ENCODE measurements around the gene FGF5.

DNA sequence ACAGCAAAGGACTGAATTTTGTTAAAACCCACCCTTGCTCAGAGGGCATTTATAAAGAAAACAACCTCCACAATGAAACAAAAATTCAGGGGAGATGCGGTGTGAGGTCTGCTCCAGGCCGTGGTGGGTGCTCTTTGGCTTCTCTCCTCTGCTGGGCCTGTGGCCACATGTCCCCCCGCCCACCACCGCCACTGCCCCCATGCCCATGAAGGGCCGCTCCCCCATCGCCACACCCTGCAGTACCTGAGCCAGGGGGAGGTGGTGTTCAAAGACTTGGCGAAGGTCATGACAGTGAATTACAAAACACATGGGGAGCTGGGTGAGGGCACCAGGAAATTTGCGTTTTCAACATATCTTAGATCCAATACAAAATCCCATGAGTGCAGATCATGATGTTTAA lies 54.9 kb downstream of the FGF5 start:
- TF ChIP-seq POLR2AphosphoS5 (IDR thresholded peaks at IDR 0.05; ENCODE audit: low read depth, low read length) (no peak), TAF1 (IDR thresholded peaks at IDR 0.05; ENCODE audit: low read depth, low read length) (no peak), POLR2A (IDR thresholded peaks at IDR 0.05; ENCODE audit: low read depth, low read length) (no peak), SPI1 (IDR thresholded peaks at IDR 0.05; ENCODE audit: low read depth, low read length) (no peak)

Measured in GM12891 (cell line).